ENCODE measurements around the gene PCDHGB7. TPM values are rescaled to one million over a fixed set of nuclear protein-coding genes. Genes with fewer than 3 reads are reported as not detected.
"Not testable (repeated sequence)": the region's sequence is repeated elsewhere in the genome, so short reads cannot be mapped to it uniquely, and the experiment has no call there.

PCDHGB7 gene
- polyA plus RNA-seq, 5 donors = 13.1 to 15.2 (median 13.9) TPM

DNA sequence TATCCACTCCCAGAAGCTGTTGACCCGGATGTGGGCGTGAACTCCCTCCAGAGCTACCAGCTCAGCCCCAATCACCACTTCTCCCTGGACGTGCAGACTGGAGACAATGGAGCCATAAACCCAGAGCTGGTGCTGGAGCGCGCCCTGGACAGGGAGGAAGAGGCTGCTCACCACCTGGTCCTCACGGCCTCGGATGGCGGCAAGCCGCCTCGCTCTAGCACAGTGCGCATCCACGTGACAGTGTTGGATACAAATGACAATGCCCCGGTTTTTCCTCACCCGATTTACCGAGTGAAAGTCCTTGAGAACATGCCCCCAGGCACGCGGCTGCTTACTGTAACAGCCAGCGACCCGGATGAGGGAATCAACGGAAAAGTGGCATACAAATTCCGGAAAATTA lies 24.2 kb upstream of the PCDHGB7 start:
- no peak for DNase-seq

- DNase-seq = not testable (repeated sequence)
These were observed 22.9 kb upstream of the PCDHGB7 start for GRCh38 chr5:141394401-141395187.

GRCh38 chr5:141397756-141398551 lies 19.5 kb upstream of the PCDHGB7 start, which contains the start of gene PCDHGB5:
TSS of gene PCDHGB5 (plus strand) at chr5:141397947. CDS start at chr5:141398128, 181 bp downstream.
- DNase-seq = not testable (repeated sequence)

DNA sequence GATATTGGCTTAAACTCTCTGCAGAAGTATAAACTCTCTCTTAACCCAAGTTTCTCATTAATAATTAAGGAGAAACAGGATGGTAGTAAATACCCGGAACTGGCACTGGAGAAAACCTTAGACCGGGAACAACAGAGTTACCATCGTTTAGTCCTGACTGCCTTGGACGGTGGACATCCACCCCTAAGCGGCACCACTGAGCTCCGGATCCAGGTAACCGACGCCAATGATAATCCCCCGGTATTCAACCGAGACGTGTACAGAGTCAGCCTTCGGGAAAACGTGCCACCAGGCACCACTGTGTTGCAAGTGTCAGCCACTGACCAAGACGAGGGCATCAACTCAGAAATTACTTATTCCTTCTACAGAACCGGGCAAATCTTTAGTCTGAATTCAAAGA lies 18.9 kb upstream of the PCDHGB7 start:
- DNase-seq = no peak

DNA sequence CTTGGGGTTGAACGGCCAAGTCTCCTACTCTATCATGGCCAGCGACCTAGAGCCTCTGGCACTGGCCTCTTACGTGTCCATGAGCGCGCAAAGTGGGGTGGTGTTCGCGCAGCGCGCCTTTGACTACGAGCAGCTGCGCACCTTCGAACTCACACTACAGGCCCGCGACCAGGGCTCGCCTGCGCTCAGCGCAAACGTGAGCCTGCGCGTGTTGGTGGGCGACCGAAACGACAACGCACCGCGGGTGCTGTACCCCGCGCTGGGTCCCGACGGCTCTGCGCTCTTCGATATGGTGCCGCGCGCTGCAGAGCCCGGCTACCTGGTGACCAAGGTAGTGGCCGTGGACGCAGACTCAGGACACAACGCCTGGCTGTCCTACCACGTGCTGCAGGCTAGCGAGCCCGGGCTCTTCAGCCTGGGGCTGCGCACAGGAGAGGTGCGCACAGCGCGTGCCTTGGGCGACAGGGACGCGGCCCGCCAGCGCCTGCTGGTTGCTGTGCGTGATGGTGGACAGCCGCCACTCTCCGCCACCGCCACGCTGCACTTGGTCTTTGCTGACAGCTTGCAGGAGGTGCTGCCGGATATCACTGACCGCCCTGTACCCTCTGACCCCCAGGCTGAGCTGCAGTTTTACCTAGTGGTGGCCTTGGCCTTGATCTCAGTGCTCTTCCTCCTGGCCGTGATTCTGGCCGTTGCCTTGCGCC lies 17.8 kb upstream of the PCDHGB7 start:
- DNase-seq = no peak

DNA sequence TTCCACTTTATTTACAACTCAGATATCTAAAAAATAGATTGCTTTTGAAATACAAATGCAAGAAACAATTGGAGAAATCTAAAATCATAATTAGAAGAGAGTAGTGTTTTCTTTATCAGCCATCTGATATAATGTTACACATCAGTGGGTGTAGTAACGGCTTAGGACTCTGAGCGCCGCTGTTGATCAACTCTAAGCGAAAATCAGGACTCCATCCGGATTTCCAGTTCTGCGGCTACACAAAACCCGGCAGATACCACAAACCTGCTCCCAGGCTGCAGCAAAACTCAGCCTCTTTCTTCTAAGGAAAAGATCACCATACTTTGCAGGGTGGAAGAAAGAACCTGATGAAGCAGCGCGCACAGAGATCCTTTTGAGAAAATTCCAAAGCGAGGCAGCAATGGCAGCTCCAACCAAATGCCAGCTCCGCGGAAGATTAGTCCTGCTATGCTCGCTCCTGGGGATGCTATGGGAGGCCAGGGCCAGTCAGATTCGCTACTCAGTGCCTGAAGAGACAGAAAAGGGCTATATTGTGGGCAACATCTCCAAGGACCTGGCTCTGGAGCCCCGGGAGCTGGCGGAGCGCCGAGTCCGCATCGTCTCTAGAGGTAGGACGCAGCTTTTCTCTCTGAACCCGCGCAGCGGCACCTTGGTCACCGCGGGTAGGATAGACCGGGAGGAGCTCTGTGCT lies 14.8 kb upstream of the PCDHGB7 start, which contains the start of gene PCDHGA9:
PCDHGA9 (plus strand) TSS at position 226 of the 691 bp plus-strand sequence; CDS start at position 401, 175 bp downstream.
- DNase-seq = no peak

- DNase-seq = no peak
These were observed 14.1 kb upstream of the PCDHGB7 start for GRCh38 chr5:141403387-141403786.

GRCh38 chr5:141407790-141408505 lies 9.5 kb upstream of the PCDHGB7 start, which contains the start of gene PCDHGB6:
TSS of gene PCDHGB6 (plus strand) at chr5:141408021. CDS start at chr5:141408203, 182 bp downstream.
- DNase-seq = peak in 1 of 2 donors; percentile 20

DNA sequence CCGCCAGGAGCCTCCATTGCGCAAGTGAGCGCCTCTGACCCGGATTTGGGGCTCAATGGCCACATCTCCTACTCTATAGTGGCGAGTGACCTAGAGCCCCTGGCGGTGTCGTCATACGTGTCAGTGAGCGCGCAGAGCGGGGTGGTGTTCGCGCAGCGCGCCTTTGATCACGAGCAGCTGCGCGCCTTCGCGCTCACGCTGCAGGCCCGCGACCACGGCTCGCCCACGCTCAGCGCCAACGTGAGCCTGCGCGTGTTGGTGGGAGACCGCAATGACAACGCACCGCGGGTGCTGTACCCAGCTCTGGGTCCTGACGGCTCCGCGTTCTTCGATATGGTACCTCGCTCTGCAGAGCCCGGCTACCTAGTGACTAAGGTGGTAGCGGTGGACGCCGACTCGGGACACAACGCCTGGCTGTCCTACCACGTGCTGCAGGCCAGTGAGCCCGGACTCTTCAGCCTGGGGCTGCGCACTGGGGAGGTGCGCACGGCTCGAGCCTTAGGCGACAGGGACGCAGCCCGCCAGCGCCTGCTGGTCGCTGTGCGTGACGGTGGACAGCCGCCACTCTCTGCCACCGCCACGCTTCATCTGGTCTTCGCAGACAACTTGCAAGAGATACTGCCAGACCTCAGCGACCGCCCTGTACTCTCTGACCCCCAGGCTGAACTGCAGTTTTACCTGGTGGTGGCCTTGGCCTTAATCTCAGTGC lies 7.7 kb upstream of the PCDHGB7 start:
- no peak for DNase-seq

GRCh38 chr5:141411575-141411974 lies 5.9 kb upstream of the PCDHGB7 start:
- DNase-seq = no peak

GRCh38 chr5:141412854-141413539 lies 4.5 kb upstream of the PCDHGB7 start, which contains the start of gene PCDHGA10:
TSS of gene PCDHGA10 (plus strand) at chr5:141412987. CDS start at chr5:141413176, 189 bp downstream.
- DNase-seq = no peak

DNA sequence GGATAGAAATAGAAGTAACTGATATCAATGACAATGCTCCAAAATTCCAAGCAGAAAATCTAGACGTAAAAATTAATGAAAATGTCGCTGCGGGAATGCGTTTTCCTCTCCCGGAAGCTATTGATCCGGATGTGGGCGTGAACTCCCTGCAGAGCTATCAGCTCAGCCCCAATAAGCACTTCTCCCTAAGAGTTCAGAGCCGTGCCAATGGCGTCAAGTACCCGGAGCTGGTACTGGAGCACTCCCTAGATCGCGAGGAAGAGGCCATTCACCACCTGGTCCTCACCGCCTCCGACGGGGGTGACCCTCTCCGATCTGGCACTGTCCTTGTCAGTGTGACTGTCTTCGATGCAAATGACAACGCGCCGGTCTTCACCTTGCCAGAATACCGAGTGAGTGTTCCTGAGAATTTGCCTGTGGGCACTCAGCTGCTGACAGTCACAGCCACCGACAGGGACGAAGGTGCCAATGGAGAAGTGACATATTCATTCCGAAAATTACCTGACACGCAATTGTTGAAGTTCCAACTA lies 3.9 kb upstream of the PCDHGB7 start:
- DNase-seq = no peak

- DNase-seq = not testable (repeated sequence)
These were observed 2.8 kb upstream of the PCDHGB7 start for GRCh38 chr5:141414548-141415274.

GRCh38 chr5:141415275-141415618 lies 2.2 kb upstream of the PCDHGB7 start:
- DNase-seq = not testable (repeated sequence)

DNA sequence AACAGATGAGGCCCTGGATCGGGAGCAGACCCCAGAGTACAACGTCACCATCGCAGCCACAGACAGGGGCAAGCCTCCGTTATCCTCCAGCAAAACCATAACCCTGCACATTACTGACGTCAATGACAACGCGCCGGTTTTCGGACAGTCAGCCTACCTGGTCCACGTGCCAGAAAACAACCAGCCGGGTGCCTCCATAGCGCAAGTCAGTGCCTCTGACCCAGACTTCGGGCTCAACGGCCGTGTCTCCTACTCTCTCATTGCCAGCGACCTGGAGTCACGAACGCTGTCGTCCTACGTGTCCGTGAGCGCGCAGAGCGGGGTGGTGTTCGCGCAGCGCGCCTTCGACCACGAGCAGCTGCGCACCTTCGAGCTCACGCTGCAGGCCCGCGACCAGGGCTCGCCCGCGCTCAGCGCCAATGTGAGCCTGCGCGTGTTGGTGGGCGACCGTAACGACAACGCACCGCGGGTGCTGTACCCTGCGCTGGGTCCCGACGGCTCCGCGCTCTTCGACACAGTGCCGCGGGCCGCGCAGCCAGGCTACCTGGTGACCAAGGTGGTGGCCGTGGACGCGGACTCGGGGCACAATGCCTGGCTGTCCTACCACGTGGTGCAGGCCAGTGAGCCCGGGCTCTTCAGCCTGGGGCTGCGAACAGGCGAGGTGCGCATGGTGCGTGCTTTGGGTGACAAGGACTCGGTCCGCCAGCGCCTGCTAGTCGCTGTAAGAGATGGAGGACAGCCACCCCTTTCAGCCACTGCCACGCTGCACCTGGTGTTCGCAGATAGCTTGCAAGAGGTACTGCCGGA lies 1.8 kb downstream of the PCDHGB7 start:
- no peak for DNase-seq

DNA sequence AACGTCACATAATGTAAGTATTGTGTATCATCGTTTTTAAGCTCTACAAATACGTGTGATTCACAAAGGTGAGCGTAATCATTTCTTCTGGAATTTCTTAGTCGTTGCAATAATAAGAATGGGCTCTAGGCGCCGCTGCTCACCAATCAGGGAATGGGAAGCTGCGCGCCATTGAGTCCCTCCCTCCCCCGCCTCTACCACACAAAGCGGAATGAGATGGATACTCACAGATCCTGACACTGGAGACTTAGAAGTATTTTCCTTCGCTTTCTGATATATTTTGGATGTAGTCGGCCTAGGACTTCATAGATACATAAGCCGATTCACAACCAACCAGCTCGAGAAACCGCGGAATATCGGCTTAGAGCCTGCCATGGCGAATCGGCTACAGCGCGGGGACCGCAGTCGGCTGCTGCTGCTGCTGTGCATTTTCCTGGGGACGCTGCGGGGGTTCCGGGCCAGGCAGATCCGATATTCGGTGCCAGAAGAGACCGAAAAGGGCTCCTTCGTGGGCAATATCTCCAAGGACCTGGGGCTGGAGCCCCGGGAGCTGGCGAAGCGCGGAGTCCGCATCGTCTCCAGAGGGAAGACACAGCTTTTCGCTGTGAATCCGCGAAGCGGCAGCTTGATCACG lies 3.5 kb downstream of the PCDHGB7 start, which contains the start of gene PCDHGA11:
PCDHGA11 (plus strand) TSS at position 197 of the 634 bp plus-strand sequence; CDS start at position 374, 177 bp downstream.
- no peak for DNase-seq

DNA sequence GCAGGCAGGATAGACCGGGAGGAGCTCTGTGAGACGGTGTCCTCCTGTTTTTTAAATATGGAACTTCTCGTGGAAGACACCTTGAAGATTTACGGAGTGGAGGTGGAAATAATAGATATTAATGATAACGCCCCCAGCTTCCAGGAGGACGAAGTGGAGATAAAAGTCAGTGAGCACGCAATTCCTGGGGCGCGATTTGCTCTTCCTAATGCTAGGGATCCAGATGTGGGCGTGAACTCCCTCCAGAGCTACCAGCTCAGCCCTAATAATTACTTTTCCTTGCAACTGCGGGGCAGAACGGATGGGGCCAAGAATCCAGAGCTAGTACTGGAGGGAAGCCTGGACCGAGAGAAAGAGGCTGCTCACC lies 4.0 kb downstream of the PCDHGB7 start:
- DNase-seq = no peak
